ENCODE data around the gene CTSF. TPM values are rescaled to one million over a fixed set of nuclear protein-coding genes. Genes with fewer than 3 reads are reported as not detected.

Gene CTSF
- total and polyA plus RNA-seq, 2 experiments from 2014 or later = 0.60 to 1.1 TPM

DNA sequence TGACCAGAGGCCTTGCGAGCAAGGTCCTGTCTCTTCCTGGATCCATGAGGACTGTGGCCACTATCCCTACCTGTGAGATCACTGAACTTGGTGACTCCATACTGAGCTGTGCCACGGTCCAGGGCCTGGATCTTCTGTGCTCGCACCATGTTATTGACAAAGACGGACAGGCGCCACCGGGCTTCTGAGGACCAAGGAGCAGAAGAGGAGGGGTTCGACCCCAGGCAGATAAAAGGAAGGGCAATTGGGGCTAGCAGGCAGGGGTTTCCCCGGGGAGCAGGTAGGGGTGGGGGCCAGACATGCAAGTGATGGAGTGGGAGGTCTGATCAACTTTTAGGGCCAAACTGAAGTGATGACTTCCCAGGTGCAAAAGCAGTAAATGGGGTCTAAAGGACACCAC lies 2.2 kb downstream of the CTSF start:
- Histone ChIP-seq H3K9me2 (replicated peaks; ENCODE audit: insufficient read depth) (no peaks in the 10 kb centered on the region), H4K20me1 (ENCODE audit: insufficient read depth, poor library complexity, severe bottlenecking) (no peaks in the 10 kb centered on the region), H3K4me2 (no peak overlapping the region), H3K79me2 (no peaks in the 10 kb centered on the region), H3K4me3 (no peak overlapping the region), H3K27ac (no peak overlapping the region), H3K36me3 (replicated peaks; ENCODE audit: insufficient read depth, low read depth) (no peaks in the 10 kb centered on the region), H3K9me3 (ENCODE audit: low read depth) (no peaks in the 10 kb centered on the region), H2AFZ (no peak overlapping the region), H3K4me1 (ENCODE audit: insufficient read depth) (no peaks in the 10 kb centered on the region), H3K27me3 (no peaks in the 10 kb centered on the region)
- DNase-seq (ENCODE audit: low spot score) = no peak
- 95% methylated on average over 8 of the region's 8 CpGs for WGBS (ENCODE audit: low lambda C conversion rate, missing lambda C conversion rate)
- no peak for TF ChIP-seq EZH2 (IDR thresholded peaks at IDR 0.05; ENCODE audit: borderline replicate concordance)
- TF ChIP-seq EZH2phosphoT487 (IDR thresholded peaks at IDR 0.05; ENCODE audit: low read depth, severe bottlenecking, unreplicated experiment) = no peak
- TF ChIP-seq, protein P1, sequence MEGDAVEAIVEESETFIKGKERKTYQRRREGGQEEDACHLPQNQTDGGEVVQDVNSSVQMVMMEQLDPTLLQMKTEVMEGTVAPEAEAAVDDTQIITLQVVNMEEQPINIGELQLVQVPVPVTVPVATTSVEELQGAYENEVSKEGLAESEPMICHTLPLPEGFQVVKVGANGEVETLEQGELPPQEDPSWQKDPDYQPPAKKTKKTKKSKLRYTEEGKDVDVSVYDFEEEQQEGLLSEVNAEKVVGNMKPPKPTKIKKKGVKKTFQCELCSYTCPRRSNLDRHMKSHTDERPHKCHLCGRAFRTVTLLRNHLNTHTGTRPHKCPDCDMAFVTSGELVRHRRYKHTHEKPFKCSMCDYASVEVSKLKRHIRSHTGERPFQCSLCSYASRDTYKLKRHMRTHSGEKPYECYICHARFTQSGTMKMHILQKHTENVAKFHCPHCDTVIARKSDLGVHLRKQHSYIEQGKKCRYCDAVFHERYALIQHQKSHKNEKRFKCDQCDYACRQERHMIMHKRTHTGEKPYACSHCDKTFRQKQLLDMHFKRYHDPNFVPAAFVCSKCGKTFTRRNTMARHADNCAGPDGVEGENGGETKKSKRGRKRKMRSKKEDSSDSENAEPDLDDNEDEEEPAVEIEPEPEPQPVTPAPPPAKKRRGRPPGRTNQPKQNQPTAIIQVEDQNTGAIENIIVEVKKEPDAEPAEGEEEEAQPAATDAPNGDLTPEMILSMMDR (IDR thresholded peaks at IDR 0.05; ENCODE audit: poor library complexity) = no peak

DNA sequence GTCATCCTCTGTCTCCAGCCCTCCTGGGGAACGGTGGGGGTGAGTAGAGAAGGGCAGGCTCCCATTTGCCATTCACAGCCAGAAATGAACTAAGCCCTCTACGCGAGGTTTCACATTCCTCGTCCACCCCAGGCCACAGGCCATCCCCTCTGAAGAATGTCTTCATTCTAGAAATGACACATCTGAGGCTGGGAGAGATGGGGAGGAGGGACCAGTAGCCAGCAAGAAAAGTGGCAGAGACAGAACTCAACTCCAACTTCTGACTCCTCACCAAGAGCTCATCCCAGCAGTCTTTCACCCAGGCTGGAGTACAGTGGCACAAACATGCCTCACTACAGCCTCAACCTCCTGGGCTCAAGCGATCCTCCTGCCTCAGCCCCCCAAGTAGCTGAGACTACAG lies 3.4 kb downstream of the CTSF start:
- no peak overlapping the region for H3K27ac ChIP-seq
- H3K4me3 ChIP-seq = no peak overlapping the region
- H3K79me2 ChIP-seq = no peaks in the 10 kb centered on the region
- H3K4me1 ChIP-seq (ENCODE audit: insufficient read depth) = no peaks in the 10 kb centered on the region
- no peaks in the 10 kb centered on the region for H3K9me3 ChIP-seq (ENCODE audit: low read depth)
- H3K36me3 ChIP-seq (replicated peaks; ENCODE audit: insufficient read depth, low read depth) = no peaks in the 10 kb centered on the region
- H4K20me1 ChIP-seq (ENCODE audit: insufficient read depth, poor library complexity, severe bottlenecking) = no peaks in the 10 kb centered on the region
- no peak for DNase-seq (ENCODE audit: low spot score)
- no peaks in the 10 kb centered on the region for H3K27me3 ChIP-seq
- 86% methylated on average over 5 of the region's 5 CpGs for WGBS (ENCODE audit: low lambda C conversion rate, missing lambda C conversion rate)
- H2AFZ ChIP-seq = no peak overlapping the region
- H3K4me2 ChIP-seq = no peak overlapping the region
- TF ChIP-seq EZH2phosphoT487 (IDR thresholded peaks at IDR 0.05; ENCODE audit: low read depth, severe bottlenecking, unreplicated experiment) (no peak), EZH2 (IDR thresholded peaks at IDR 0.05; ENCODE audit: borderline replicate concordance) (no peak)
- TF ChIP-seq, protein P1 (IDR thresholded peaks at IDR 0.05; ENCODE audit: poor library complexity) = no peak
- H3K9me2 ChIP-seq (replicated peaks; ENCODE audit: insufficient read depth) = no peaks in the 10 kb centered on the region

DNA sequence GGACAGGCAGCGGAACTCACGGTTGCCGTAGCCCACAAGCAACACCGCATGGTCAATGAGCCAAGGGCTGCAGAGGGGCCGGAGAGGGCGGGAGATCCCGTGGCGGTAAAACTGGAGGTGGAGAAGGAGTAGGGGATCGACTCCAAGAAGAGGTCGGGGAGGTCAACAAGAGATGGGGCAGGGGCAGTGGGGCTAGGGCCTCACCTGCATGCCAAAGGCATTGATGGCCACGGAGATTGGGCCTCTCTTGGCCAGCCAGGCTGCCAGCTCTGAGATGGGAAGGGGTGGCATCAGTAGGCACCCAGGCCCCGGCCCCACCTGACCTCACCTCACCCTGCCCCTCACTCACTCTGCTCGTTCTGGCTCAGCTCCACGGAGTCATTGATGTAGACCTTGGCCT lies 3.9 kb downstream of the CTSF start:
- Histone ChIP-seq H3K27me3 (no peaks in the 10 kb centered on the region), H3K9me3 (ENCODE audit: low read depth) (no peaks in the 10 kb centered on the region), H4K20me1 (ENCODE audit: insufficient read depth, poor library complexity, severe bottlenecking) (no peaks in the 10 kb centered on the region), H3K4me1 (ENCODE audit: insufficient read depth) (no peaks in the 10 kb centered on the region), H3K4me2 (no peak overlapping the region), H3K27ac (no peak overlapping the region), H3K79me2 (no peaks in the 10 kb centered on the region), H2AFZ (no peak overlapping the region), H3K36me3 (replicated peaks; ENCODE audit: insufficient read depth, low read depth) (no peaks in the 10 kb centered on the region), H3K9me2 (replicated peaks; ENCODE audit: insufficient read depth) (no peaks in the 10 kb centered on the region), H3K4me3 (no peak overlapping the region)
- TF ChIP-seq EZH2 (IDR thresholded peaks at IDR 0.05; ENCODE audit: borderline replicate concordance) (no peak), EZH2phosphoT487 (IDR thresholded peaks at IDR 0.05; ENCODE audit: low read depth, severe bottlenecking, unreplicated experiment) (no peak)
- TF ChIP-seq, protein P1 (IDR thresholded peaks at IDR 0.05; ENCODE audit: poor library complexity) = no peak
- no peak for DNase-seq (ENCODE audit: low spot score)
- 96% methylated on average over 12 of the region's 14 CpGs for WGBS (ENCODE audit: low lambda C conversion rate, missing lambda C conversion rate)

DNA sequence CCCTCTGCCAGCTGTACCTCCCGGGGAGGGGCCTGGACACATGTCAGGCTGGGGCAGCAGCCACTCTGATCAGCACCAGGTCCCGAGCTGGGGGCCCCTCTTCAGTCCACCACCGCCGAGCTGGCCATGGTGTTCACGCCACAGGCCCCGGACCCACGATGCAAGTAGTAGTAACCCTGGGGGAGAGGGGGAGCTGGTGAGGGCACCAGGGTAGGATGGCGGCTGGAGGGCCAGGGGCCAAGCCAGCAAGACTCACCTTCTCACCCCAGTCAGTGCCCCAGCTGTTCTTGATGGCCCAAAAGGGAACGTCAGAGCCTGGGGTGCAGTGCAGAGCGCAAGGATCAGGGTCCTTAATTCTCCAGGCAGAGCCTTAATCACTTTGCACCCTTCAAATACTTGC lies 4.6 kb downstream of the CTSF start:
- no peaks in the 10 kb centered on the region for H4K20me1 ChIP-seq (ENCODE audit: insufficient read depth, poor library complexity, severe bottlenecking)
- H3K27ac ChIP-seq = no peak overlapping the region
- DNase-seq (ENCODE audit: low spot score) = no peak
- no peak overlapping the region for H3K4me2 ChIP-seq
- H3K4me1 ChIP-seq (ENCODE audit: insufficient read depth) = no peaks in the 10 kb centered on the region
- no peak overlapping the region for H3K4me3 ChIP-seq
- 92% methylated on average over 8 of the region's 10 CpGs for WGBS (ENCODE audit: low lambda C conversion rate, missing lambda C conversion rate)
- no peaks in the 10 kb centered on the region for H3K36me3 ChIP-seq (replicated peaks; ENCODE audit: insufficient read depth, low read depth)
- no peak for TF ChIP-seq EZH2 (IDR thresholded peaks at IDR 0.05; ENCODE audit: borderline replicate concordance)
- TF ChIP-seq, protein P1 (IDR thresholded peaks at IDR 0.05; ENCODE audit: poor library complexity) = no peak
- TF ChIP-seq EZH2phosphoT487 (IDR thresholded peaks at IDR 0.05; ENCODE audit: low read depth, severe bottlenecking, unreplicated experiment) = no peak
- H3K9me3 ChIP-seq (ENCODE audit: low read depth) = no peaks in the 10 kb centered on the region
- no peaks in the 10 kb centered on the region for H3K9me2 ChIP-seq (replicated peaks; ENCODE audit: insufficient read depth)
- H3K27me3 ChIP-seq = no peaks in the 10 kb centered on the region
- no peak overlapping the region for H2AFZ ChIP-seq
- no peaks in the 10 kb centered on the region for H3K79me2 ChIP-seq
